ENCODE data around the gene MARCHF10. TPM values are rescaled to one million over a fixed set of nuclear protein-coding genes. Genes with fewer than 3 reads are reported as not detected.

MARCHF10 gene
- total and polyA plus RNA-seq, 2 donors (not counting 3 experiments of a cell fraction or from before 2014, with no cell fraction given) = 0.11 TPM; not detected in 1

- Histone ChIP-seq H2AFZ (ENCODE audit: low read depth, low read length) (no peak overlapping the region), H3K4me3 (replicated peaks in 1 of 3; ENCODE audit: insufficient read depth in 1 of 3, low read depth in 1 of 3, low read length in 3 of 3) (no peak overlapping the region), H3K36me3 (ENCODE audit: control insufficient read depth in 2 of 2, extremely low read depth in 1 of 2, insufficient read depth in 2 of 2, low read length in 2 of 2) (peaks cover 2% of the 10 kb centered on the region in 2 experiments), H3K27ac (ENCODE audit: insufficient read depth, low read depth, low read length) (no peak overlapping the region), H3K9ac (replicated peaks; ENCODE audit: extremely low read depth, insufficient read depth, low read length) (no peak overlapping the region), H3K79me2 (ENCODE audit: control insufficient read depth, insufficient read depth, low read length) (no peaks in the 10 kb centered on the region), H3K9me1 (replicated peaks; ENCODE audit: control insufficient read depth, extremely low read depth, insufficient read depth, low read length) (no peaks in the 10 kb centered on the region), H3K4me2 (ENCODE audit: insufficient read depth, low read length) (no peak overlapping the region), H3K27me3 (ENCODE audit: control insufficient read depth in 2 of 2, insufficient read depth in 2 of 2, low read length in 2 of 2) (no peaks in the 10 kb centered on the region), H3K4me1 (ENCODE audit: control insufficient read depth, extremely low read depth, insufficient read depth, low read length) (no peaks in the 10 kb centered on the region), H3K9me3 (replicated peaks; ENCODE audit: control insufficient read depth, insufficient read depth, low read length) (no peaks in the 10 kb centered on the region), H4K20me1 (replicated peaks; ENCODE audit: control insufficient read depth, extremely low read depth, insufficient read depth, low read length) (no peaks in the 10 kb centered on the region)
- DNase-seq (ENCODE audit: low read depth, low spot score) = no peak
- POLR2A ChIA-PET = no interaction called here
- dilution Hi-C loops (cut with MboI; ENCODE audit: extremely low pct_ligation_motif_present, low sequenced_read_pairs) (no loop called here), intact Hi-C loops (cut with micrococcal nuclease) (no loop called here)
- no peak for FAIRE-seq
- CTCF ChIA-PET = no interaction called here
- no TSS peak for BruUV-seq (replicated peaks)
- no peak for TF ChIP-seq JUN (IDR thresholded peaks at IDR 0.05; ENCODE audit: borderline replicate concordance, insufficient read depth, insufficient read length, low read depth)
- TF ChIP-seq MAX (IDR thresholded peaks at IDR 0.05; ENCODE audit: insufficient read depth, insufficient read length) = no peak
- no peak for TF ChIP-seq POLR2AphosphoS5 (IDR thresholded peaks at IDR 0.05; ENCODE audit: insufficient read depth, low read depth, low read length)
- TF ChIP-seq GATA2 (IDR thresholded peaks at IDR 0.05; ENCODE audit: insufficient read depth, insufficient read length, low read depth, low read length) = no peak
- no peak for TF ChIP-seq EZH2 (IDR thresholded peaks at IDR 0.05; ENCODE audit: borderline replicate concordance, low read depth, low read length, severe bottlenecking)
- no peak for TF ChIP-seq FOS (IDR thresholded peaks at IDR 0.05; ENCODE audit: borderline replicate concordance, insufficient read depth, low read length)
- no peak for TF ChIP-seq CTCF (IDR thresholded peaks at IDR 0.05; ENCODE audit: extremely low read depth in 1 of 2, insufficient read depth in 1 of 2, low read depth in 1 of 2, low read length in 2 of 2)
- no peak for TF ChIP-seq POLR2A (IDR thresholded peaks at IDR 0.05; ENCODE audit: low read depth, low read length)
- TF ChIP-seq MYC (IDR thresholded peaks at IDR 0.05; ENCODE audit: low read depth, low read length) = no peak
Measured at GRCh38 chr17:62665599-62665998, 142.5 kb downstream of the MARCHF10 start.
